ENCODE data around the gene THAP11.
A peak's percentile ranks its signal among the peaks of the same experiment; 100 is the strongest.

Gene THAP11

DNA sequence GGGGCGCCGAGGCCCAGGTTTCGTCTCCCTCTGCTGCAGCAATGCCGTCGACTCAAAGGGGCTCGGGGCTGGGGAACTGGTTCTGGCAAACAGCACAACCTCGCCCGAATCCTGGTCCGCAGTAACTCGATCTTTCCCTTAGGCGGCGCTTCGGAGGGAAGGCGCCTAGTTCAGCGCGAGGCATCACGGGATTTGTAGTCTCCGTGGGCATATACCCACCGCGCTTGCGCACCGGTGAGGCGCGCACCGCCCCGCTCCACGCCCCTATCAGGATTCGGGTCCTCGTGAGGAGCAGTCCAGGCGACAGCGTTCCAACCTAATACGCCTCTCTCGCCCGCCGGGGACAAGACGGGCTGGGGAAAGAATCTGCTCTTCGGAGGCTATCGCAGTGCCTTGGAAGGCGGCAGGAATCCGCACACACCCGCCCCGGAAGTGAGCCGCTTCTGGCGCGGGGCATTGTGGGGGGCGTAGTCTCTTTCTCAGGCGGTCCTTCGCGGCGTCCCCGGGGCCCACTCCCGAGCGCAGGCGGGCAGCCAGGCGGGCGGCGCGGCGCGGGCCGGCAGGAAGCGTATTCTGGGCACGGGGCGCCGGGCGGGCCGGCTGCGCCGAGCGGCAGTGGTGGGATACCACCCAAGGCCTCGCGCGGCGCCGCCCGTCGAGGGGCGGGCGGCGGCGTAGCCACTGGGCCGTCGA is at the start of gene THAP11:
Gene THAP11 (plus strand): TSS at position 505 of the 693 bp plus-strand sequence. CDS start 235 bp downstream, outside the sequence.
- peak; percentile 87 to 88 for DNase-seq (ENCODE audit: low read depth in 2 of 2)

DNA sequence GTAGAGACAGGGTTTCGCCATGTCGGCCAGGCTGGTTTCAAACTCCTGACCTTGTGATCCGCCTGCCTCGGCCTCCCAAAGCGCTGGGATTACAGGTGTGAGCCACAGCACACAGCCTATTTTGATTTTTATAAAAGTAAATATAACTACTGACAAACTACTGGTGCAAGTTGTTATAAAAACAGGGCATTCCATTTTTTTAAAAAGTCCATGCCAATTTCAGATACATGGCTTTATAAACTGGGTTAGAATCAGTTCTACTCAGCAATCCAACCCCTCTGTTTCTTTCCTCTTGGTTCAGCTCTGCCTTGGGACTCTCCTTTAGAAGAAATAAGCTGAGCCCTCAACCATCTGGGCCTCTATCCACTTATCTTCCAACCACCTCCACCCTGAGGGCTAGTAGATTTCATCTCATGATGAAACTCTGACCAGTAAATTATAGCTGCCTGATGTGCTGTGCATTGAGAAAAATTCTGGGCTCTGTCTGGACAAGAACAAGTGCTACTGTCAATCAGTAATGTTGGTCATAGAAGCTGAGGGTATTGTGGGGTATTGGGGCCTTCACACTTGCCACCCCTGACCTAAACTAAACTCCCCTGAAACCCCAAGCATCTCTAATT is 45.9 kb upstream of the THAP11 start:
- no peak for DNase-seq (ENCODE audit: low read depth in 2 of 2)

DNA sequence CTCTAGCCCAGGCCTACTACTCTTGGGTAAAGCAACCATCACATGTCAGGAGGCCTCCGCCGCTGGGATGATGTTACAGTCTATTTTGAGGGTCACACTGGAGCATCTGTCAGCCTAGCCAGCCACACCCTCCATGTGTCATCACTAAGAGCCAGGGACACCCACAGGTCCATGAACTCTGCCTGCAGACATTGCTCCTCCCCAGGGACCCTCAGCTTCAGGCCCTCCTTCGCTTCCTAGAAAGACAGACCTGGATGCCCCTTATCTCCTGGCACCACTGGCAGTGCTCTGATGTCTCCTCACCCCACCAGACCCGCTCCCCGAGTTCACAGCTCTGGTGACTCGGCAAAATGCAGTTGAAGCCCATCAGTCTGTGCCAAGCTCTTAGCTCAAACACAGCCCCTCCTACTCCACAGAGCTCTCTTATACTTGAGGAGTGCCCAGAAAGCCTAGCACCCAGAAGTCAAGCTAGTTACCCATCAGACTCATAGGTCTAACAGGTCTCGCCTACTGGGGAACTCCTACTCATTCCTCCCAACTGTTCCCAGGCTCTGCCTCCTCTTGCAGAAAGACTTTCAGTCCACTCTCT is 41.7 kb upstream of the THAP11 start:
- no peak for DNase-seq (ENCODE audit: low read depth in 2 of 2)

DNA sequence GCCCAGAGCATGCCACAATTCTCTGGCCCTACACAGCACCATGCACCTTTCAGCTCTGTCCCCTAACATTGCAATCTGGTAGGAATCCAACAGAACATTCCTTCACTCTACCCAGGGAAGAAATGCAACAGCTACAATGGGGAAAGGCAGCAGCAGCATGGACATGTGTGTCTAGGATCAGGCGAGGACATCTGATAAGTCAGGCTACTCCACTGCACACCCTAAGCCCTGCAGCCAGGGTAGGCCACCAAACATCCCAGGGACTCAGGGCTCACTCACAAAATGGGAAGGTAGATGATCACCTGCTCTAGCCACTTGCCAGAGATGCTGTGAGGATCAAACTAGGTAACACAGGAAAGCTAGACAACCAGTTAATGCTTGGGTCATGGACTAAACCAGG is 40.9 kb upstream of the THAP11 start:
- no peak for DNase-seq (ENCODE audit: low read depth in 2 of 2)

- no peak for DNase-seq (ENCODE audit: low read depth in 2 of 2)
Observed at GRCh38 chr16:67801883-67802282, 40.2 kb upstream of the THAP11 start.

DNA sequence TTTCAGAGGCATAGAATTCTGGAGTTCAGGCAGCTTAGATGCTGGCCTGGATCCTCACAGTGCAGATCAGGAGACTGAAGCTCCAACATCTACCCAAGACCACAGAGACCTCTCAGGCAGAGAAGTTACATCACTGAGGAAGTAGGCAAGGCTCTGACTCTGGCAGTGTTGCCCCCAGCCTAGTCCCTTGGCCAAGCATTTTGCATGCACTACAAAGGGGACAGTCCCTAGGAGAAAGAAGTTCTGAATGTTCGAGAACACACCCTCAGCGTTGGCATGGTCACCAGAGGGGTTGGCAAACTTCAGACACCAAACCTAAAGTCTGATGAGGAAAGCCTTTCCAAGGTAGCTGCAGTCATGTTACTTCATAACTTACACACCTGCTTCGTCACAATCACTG is 38.2 kb upstream of the THAP11 start:
- no peak for DNase-seq (ENCODE audit: low read depth in 2 of 2)

DNA sequence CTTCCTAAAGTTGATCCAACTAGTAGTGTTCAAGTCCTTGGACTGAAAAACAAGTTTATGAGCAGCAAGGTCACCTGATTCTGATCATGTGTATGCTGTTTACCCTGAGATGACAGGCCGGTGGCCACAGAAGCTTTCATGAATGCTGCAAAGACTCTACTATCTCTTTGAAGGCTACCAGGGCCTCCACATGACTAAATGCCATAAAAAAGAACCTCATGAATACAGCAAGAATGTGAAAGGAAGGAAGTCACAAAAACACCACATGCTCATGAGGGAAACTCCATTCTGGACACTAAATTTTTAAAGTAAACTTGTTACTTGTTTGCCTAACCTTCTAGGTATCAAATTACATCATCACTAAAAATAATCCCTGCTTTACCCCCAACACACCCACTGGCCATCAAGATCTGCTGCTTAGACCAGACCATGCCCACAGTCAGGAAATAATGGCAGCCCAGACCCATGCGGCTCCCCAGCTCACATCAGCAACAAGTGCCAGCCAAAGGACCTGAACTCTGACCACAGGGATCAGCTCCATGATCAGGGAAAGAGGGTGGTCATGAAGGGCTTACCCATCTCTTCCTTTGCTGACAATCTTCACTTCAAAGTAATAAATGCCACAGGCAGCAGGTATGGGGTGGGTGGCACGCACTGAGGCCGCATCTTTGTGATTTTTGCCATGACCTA is 37.1 kb upstream of the THAP11 start:
- no peak for DNase-seq (ENCODE audit: low read depth in 2 of 2)

DNA sequence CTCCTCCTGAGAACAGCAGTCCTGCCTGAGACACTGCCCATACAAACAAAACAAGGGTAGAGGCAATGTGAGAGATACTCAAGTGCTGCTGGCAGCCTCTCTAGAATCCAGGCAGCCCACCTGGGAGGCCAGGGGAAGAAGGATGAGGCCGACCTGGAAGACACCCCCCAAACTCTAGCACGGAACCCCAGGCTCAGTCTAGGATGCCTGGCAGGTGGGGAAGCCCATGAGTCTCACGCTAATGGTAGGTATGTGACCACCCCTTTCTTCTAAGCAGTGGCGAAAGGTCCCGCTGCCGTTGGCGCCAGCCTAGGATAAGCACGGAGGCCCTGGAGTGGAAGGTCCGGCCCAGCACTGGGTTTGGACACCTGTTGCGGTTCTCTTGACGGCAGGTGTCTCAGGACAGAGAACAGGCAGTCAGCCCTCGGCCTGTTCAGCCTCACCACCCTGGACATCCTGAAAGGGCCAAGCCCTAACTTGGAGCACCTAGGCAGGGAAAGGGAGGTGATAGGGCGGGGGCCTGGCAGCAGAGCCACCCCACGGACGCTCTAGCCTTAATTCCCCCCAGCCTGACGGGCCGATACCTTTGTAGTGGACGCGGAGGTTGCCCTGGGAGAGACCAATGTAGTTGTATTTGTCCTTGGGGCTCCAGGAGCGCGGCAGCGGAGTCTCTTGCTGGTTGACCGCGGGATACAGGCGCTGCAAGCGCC is 36.2 kb upstream of the THAP11 start:
- DNase-seq (ENCODE audit: low read depth in 2 of 2), result no peak

- peak; percentile 99 for DNase-seq (ENCODE audit: low read depth in 2 of 2)
Observed at GRCh38 chr16:67806428-67807147, 35.5 kb upstream of the THAP11 start, which contains the start of the genes RANBP10 and TSNAXIP1. RANBP10 (minus strand) TSS chr16:67806560; CDS start chr16:67806536, 24 bp downstream. TSNAXIP1 (plus strand) TSS chr16:67806889; CDS start chr16:67807150, 261 bp downstream.

GRCh38 chr16:67807148-67807682 is 34.9 kb upstream of the THAP11 start:
- DNase-seq (ENCODE audit: low read depth in 2 of 2), result no peak

GRCh38 chr16:67811899-67812298 is 30.2 kb upstream of the THAP11 start:
- no peak for DNase-seq (ENCODE audit: low read depth in 2 of 2)

DNA sequence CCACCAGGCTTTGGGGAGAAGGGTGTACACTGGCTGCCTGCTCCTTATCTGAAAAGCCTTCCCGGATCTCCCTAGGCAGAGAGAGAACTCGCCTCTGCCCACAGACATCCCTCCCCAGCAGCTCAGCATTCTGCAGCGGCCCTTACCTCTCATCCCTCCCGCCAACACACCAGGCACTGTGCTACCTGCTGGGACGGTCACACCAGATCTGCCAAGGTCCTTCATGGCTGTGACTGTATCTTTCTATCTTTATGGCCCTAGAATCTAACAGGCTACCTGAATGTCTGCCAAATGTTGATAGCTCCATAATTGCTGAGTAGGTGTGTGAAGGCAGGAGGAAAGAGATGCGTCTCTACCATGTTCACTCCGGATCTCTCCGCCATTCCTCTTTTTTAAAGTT is 27.6 kb upstream of the THAP11 start:
- no peak for DNase-seq (ENCODE audit: low read depth in 2 of 2)

DNA sequence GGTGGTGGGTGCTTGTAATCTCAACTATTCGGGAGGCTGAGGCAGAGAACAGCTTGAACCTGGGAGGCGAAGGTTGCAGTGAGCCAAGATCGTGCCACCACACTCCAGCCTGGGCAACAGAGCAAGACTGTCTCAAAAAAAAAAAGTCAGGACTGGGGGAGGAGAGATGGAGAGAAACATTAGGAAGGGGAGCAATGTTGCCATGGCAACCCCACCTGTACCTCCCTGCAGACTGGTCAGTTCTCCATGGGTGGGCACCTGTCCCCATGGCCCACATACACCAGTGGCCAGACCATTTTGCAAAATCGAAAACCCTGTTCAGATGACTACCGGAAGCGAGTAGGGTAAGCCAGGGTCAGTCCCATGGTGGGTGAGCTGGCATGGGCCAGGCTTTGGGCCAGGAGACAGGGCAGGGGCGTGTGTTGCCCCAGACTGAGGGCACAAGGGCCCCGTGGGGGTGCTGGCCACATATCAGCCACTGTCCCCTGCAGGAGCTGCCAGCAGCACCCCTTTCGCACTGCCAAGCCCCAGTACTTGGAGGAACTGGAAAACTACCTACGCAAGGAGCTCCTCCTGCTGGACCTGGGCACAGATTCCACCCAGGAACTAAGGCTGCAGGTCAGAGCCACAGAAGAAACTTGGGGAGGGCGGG is 21.4 kb upstream of the THAP11 start:
- DNase-seq (ENCODE audit: low read depth in 2 of 2), result no peak

- DNase-seq (ENCODE audit: low read depth in 2 of 2), result no peak
Observed at GRCh38 chr16:67822511-67822910, 19.6 kb upstream of the THAP11 start.

DNA sequence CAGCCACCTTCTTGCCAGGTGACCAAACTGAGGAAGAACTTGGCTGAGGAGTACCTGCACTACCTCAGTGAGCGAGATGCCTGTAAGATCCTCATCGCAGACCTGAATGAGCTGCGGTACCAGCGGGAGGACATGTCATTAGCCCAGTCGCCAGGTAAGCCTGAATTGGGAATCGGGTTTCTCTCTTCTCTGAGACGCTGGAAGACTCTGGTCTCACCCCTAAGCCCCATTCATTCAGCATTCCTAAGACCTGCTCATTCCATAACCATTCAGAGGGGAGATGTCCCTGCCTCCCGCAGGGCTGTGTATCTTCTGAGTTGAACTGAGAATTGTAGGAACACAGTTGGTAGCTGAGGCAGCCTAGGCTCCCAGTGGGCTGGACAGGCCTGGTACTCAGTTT is 17.0 kb upstream of the THAP11 start:
- DNase-seq (ENCODE audit: low read depth in 2 of 2), result no peak

GRCh38 chr16:67825906-67826305 is 16.2 kb upstream of the THAP11 start:
- DNase-seq (ENCODE audit: low read depth in 2 of 2), result no peak

GRCh38 chr16:67828651-67829050 is 13.5 kb upstream of the THAP11 start:
- DNase-seq (ENCODE audit: low read depth in 2 of 2), result no peak

GRCh38 chr16:67833030-67833414 is 9.1 kb upstream of the THAP11 start:
- peak in 1 of 2 experiments; percentile 11 for DNase-seq (ENCODE audit: low read depth in 2 of 2)

- peak; percentile 72 for DNase-seq (ENCODE audit: low read depth in 2 of 2)
Observed at GRCh38 chr16:67833415-67834241, 8.5 kb upstream of the THAP11 start.
